ENCODE data around the gene SNRNP200.

The SNRNP200 gene

DNA sequence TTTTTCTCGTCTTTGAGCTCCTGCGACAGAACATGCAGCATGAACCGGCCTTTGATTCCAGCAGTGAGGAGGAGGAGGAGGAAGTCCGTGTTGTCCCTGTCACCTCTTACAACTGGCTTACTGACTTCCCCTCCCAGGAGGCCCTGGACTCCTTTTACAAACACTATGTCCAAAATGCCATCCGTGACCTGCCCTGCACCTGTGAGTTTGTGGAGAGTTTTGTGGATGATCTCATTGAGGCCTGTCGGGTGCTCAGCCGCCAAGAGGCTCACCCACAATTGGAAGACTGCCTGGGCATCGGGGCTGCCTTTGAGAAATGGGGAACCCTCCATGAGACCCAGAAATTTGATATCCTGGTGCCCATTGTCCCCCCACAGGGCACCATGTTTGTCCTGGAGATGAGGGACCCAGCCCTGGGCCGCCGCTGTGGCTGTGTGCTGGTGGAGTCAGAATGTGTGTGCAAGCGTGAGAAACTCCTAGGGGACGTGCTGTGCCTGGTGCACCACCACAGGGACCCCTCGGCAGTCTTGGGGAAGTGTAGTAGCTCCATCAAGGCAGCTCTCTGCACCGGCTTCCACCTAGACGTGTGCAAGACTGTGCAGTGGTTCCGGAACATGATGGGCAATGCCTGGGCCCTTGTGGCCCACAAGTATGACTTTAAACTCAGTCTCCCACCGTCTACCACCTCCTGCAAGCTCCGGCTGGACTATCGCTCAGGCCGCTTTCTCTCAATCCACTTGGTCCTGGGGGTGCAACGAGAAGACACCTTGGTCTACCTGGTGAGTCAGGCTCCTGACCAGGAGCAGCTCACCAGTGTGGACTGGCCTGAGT lies 21.9 kb upstream of the SNRNP200 start:
- no peak for DNase-seq (ENCODE audit: low spot score)
- Histone ChIP-seq H3K4me3 (ENCODE audit: severe bottlenecking) (no peak overlapping the region), H3K9me3 (ENCODE audit: severe bottlenecking) (no peaks in the 10 kb centered on the region), H3K27me3 (ENCODE audit: insufficient read depth, poor library complexity, severe bottlenecking) (peaks cover 27% of the 10 kb centered on the region), H3K27ac (ENCODE audit: poor library complexity, severe bottlenecking) (no peak overlapping the region), H3K4me1 (ENCODE audit: insufficient read depth, poor library complexity, severe bottlenecking) (peaks cover 16% of the 10 kb centered on the region), H3K36me3 (ENCODE audit: low read depth) (no peaks in the 10 kb centered on the region)
- TF ChIP-seq, protein P1, sequence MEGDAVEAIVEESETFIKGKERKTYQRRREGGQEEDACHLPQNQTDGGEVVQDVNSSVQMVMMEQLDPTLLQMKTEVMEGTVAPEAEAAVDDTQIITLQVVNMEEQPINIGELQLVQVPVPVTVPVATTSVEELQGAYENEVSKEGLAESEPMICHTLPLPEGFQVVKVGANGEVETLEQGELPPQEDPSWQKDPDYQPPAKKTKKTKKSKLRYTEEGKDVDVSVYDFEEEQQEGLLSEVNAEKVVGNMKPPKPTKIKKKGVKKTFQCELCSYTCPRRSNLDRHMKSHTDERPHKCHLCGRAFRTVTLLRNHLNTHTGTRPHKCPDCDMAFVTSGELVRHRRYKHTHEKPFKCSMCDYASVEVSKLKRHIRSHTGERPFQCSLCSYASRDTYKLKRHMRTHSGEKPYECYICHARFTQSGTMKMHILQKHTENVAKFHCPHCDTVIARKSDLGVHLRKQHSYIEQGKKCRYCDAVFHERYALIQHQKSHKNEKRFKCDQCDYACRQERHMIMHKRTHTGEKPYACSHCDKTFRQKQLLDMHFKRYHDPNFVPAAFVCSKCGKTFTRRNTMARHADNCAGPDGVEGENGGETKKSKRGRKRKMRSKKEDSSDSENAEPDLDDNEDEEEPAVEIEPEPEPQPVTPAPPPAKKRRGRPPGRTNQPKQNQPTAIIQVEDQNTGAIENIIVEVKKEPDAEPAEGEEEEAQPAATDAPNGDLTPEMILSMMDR (IDR thresholded peaks at IDR 0.05; ENCODE audit: poor library complexity, severe bottlenecking) = no peak
- ATAC-seq (ENCODE audit: low read depth) = no peak

DNA sequence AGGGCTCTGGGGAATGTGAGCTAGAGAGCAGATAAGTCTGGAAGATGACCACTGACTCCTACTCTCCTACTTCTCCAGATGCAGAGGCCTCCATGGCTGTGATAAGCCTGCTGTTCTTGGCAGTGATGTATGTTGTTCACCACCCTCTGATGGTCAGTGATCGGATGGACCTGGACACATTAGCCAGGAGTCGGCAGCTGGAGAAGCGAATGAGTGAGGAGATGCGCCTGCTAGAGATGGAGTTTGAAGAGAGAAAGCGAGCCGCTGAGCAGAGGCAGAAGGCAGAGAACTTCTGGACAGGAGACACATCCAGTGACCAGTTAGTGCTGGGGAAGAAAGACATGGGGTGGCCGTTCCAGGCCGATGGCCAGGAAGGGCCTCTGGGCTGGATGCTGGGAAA lies 21.2 kb upstream of the SNRNP200 start:
- H3K27me3 ChIP-seq (ENCODE audit: insufficient read depth, poor library complexity, severe bottlenecking) = peaks cover 34% of the 10 kb centered on the region
- H3K4me1 ChIP-seq (ENCODE audit: insufficient read depth, poor library complexity, severe bottlenecking) = peaks cover 16% of the 10 kb centered on the region
- DNase-seq (ENCODE audit: low spot score) = no peak
- H3K36me3 ChIP-seq (ENCODE audit: low read depth) = no peaks in the 10 kb centered on the region
- H3K4me3 ChIP-seq (ENCODE audit: severe bottlenecking) = no peak overlapping the region
- no peak for ATAC-seq (ENCODE audit: low read depth)
- TF ChIP-seq, protein P1 (IDR thresholded peaks at IDR 0.05; ENCODE audit: poor library complexity, severe bottlenecking) = no peak
- no peaks in the 10 kb centered on the region for H3K9me3 ChIP-seq (ENCODE audit: severe bottlenecking)
- no peak overlapping the region for H3K27ac ChIP-seq (ENCODE audit: poor library complexity, severe bottlenecking)

DNA sequence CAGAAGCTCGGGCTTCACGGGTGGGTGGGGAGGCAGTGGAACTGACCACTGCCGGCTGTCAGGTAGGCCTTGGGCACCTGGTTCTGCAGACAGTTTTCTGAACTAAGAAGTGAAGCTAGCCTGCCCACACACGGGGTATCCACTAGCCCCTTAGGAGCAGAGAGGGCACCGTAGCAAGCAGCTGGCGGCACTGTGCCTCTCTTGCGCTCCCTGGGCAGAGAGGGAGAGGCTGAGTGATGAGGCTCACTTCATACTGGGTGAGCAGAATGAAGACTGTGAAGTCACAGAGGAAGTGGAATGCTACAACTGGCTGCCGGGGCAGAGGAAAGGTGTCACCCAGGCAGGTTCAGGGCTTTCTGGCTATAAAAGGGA lies 20.5 kb upstream of the SNRNP200 start:
- no peak overlapping the region for H3K4me3 ChIP-seq (ENCODE audit: severe bottlenecking)
- H3K27ac ChIP-seq (ENCODE audit: poor library complexity, severe bottlenecking) = no peak overlapping the region
- ATAC-seq (ENCODE audit: low read depth) = no peak
- H3K36me3 ChIP-seq (ENCODE audit: low read depth) = no peaks in the 10 kb centered on the region
- no peak for DNase-seq (ENCODE audit: low spot score)
- peaks cover 41% of the 10 kb centered on the region for H3K27me3 ChIP-seq (ENCODE audit: insufficient read depth, poor library complexity, severe bottlenecking)
- no peaks in the 10 kb centered on the region for H3K9me3 ChIP-seq (ENCODE audit: severe bottlenecking)
- peaks cover 19% of the 10 kb centered on the region for H3K4me1 ChIP-seq (ENCODE audit: insufficient read depth, poor library complexity, severe bottlenecking)
- TF ChIP-seq, protein P1 (IDR thresholded peaks at IDR 0.05; ENCODE audit: poor library complexity, severe bottlenecking) = no peak

DNA sequence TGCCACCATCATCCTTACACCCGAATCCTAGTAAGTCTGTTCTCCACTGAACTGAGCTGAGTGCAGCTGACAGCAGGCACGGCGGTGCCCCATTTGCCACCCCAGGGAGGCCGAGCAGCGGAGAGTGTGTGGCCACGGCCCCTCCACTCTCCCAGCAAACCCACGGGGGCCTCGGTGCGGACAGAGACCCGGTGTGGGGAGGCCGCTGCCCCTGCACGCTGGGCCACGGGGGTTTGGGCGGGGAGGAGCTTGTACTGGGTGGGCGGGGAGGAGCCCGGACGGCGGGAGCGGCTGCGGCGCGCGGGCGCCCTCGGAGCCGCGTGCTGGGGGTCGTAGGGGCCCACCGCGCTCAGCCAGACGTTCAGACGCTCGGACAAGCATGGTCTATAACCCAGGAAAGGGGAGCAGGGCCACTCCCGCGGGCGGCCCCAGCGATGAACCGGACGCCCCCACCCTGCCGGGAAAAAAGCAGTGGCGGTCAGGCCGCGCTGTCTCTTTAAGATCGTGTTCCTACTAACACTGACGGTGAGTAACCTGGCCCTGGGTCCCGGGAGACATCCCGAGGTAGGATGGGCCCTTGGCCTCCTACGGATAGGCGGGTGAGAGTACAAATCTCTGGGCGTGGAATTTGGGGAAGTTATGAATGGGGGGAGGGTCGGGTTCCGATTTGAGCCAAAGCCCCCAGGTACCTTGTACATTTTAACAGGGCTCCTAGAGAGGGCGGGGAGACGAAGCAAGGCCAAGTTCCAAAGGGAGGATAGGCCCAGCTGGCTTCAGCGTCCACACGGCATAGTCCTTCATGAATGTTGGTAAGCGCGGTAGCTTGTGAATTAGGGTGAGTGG lies 19.9 kb upstream of the SNRNP200 start, which contains the start of gene ITPRIPL1:
TSS of gene ITPRIPL1 (plus strand) at position 277 of the 843 bp plus-strand sequence. CDS start at position 800, 523 bp downstream.
- Histone ChIP-seq H3K4me1 (ENCODE audit: insufficient read depth, poor library complexity, severe bottlenecking) (peaks cover 15% of the 10 kb centered on the region), H3K4me3 (ENCODE audit: severe bottlenecking) (peak within 1 kb of the TSS; percentile 12), H3K27me3 (ENCODE audit: insufficient read depth, poor library complexity, severe bottlenecking) (peaks cover 47% of the 10 kb centered on the region), H3K36me3 (ENCODE audit: low read depth) (no peaks in the 10 kb centered on the region), H3K27ac (ENCODE audit: poor library complexity, severe bottlenecking) (no peak within 1 kb of the TSS), H3K9me3 (ENCODE audit: severe bottlenecking) (no peaks in the 10 kb centered on the region)
- TF ChIP-seq, protein P1 (IDR thresholded peaks at IDR 0.05; ENCODE audit: poor library complexity, severe bottlenecking) = no peak
- no peak; the same call in 2 of the 3 replicates for ATAC-seq (ENCODE audit: low read depth)
- no peak for DNase-seq (ENCODE audit: low spot score)
